GM18909 (cell line): ENCODE results near the gene ARL2.

Experiments
- ATAC-seq: cut with Tn5 transposase; IDR thresholded peaks from one replicate; pipeline ENCODE4 v1.9.1; 2021; ENCODE audit warnings: mild to moderate bottlenecking; ENCODE audit not compliant: unreplicated experiment, poor library complexity

ARL2 gene

DNA sequence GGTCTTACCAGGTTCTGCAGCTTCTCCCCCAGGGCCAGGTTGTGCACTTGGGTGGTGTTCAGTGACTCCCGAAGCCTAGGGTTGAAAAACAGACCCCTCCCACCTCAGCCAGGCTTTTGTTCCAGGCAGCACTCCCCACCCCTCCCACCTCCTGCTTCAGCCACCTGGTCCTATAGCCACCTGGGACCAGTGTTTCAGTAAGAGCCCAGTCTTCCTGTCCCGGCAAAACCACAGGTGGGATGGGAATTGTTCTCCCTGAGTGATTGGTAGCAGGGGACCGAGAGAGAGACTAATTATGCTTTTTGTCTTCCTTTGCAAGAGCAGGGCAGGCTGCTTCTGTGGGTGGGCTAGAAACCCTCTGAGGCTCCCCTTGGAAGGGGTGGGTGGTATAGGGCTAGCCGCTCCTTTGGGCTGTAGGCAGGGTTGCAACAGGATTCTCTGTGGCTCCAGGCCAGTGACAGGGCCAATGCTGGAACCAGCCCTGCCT, 52.9 kb downstream of the ARL2 start:
- no peak for ATAC-seq

GRCh38 chr11:65067446-65067845, 53.5 kb downstream of the ARL2 start:
- ATAC-seq = no peak

GRCh38 chr11:65069217-65069616, 55.3 kb downstream of the ARL2 start:
- no peak for ATAC-seq
